Activated CD4-positive, alpha-beta T cell treated with anti-CD3 and anti-CD28 coated beads, Interleukin-2, amount 50 U/mL, for 16 hours (primary cell): ENCODE measurements around the gene C8A.

ENCODE experiments used
- DNase-seq: peaks from one replicate; pipeline ENCODE4 v3.0.0-alpha.2; 2020

The C8A gene

GRCh38 chr1:56897150-56898004 lies 42.8 kb downstream of the C8A start:
- DNase-seq = no peak

- no peak for DNase-seq
Observed at GRCh38 chr1:56898005-56898373, 43.4 kb downstream of the C8A start.

DNA sequence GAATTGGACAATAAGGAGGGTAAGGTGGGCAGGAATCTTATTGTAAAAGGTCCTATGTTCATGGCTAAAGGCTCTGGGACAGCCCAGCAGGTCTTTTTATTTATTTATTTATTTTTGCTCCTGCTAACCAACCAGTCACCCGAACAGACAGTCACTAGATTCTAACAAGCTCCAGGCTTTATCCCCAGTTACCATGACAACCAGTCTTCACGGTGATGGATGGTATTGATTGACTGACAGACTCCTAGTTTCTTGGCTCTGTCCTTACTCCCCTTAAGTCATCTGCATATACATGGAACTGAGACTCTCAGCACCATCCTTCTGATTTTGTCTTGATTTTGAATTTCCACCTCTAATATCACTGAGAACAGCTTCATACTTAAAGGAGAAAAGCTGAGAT lies 44.3 kb downstream of the C8A start:
- no peak for DNase-seq

GRCh38 chr1:56901716-56902115 lies 47.1 kb downstream of the C8A start:
- DNase-seq = no peak

GRCh38 chr1:56903778-56904177 lies 49.2 kb downstream of the C8A start:
- no peak for DNase-seq

DNA sequence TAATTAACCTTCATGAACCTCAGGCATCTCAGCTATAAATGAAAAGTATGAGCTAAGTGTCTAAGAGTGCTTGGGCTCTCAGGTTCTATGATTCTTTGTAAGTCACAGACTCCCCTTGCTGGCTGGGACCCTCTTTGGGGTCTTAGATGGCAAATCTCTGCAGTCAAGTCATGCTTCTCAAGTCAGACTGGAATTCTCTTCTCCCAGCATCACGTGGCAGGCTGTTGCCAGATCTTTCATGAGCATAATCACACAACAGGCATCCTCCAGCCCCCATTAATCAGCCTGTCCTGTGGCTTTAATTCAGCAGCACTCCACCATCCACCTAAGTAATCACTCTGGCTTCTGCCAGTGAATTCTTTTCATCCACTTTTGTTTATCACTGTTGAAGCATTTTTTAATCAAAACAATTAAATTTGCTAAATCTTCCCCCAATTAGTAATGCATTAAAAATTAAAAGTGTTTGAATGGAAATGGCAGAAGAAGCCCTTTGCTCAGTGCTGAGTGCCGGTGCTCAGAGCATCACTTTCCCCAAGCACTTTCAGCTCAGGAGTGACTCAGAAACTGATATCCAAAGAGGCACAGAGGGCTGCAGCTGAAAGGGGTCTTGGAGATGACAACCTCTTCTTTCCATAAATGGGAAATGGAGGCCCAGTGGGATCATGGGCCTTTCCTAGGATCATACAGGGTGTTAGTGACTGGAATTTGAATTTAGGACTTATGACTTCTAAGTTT lies 50.2 kb downstream of the C8A start:
- no peak for DNase-seq

DNA sequence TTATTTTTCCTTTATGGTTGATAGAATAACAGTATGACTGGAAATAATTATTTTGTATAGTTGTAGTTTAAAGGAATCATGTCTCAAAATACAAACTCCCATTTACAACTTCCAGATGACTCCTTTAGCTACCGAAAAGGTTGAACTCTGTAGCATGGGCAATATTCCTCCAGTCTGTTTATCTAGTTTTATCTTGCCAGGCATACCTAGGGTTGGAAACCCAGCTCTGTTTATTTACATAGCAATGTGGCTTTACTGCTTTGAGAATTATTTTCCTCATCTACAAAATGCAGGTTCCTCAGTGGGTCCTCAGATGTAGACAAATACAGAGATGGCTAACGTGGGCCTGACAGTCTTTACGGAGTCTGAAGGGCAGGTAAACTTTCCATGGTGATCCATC lies 51.1 kb downstream of the C8A start:
- no peak for DNase-seq

DNA sequence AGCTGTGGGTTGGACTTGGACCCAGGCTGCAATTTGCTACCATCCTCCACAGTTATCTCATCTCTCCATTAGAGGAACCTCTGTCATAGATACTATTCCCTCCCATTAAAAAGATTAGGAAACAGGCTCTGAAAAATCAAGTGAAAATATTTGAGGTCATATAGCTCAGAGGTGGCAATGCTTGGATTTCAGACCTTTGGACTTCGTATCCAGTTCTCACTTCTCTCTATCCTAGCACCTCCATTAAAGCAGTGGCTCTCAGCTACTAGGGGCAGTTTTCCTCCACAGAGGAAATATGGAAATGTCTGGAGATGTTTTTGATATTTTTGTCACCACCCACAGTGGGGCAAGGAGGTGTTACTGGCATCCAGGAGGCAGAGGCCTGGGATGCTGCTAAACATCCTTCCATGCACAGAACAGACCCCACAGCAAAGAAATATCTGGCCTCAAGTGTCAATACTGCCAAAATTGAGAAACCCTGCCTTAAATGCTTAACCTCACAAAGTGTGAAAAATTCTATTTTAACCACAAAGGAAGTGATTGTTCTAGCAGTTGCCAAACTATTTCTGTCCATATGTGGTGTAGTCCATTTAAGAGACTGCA lies 54.1 kb downstream of the C8A start:
- DNase-seq = no peak

DNA sequence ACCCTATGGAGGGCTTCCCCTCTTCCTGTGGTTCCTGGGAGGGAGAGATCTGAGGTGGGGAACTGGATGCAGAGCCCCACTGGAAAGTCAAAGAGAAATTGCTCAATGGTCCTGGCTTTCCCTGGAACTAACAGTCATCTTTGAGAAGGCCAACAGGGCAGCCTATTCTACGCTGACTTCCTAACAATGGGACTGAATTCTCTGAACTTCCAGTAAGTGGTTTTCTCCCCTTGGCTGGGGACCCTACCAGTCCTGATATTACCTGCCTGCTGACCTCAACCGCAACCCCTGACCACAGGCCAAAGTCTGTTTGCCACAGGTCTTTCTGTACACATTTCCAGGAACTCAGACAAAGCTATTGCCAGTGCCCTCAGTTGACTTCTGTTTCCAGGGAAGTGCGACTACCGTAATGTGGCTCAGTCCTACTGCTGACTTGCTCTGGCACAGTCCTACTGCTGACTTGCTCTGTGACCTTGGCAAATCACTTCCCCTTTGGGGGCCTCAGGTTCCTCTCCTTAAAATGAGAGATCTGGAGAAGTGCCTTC lies 55.9 kb downstream of the C8A start:
- peak; percentile 0 for DNase-seq

DNA sequence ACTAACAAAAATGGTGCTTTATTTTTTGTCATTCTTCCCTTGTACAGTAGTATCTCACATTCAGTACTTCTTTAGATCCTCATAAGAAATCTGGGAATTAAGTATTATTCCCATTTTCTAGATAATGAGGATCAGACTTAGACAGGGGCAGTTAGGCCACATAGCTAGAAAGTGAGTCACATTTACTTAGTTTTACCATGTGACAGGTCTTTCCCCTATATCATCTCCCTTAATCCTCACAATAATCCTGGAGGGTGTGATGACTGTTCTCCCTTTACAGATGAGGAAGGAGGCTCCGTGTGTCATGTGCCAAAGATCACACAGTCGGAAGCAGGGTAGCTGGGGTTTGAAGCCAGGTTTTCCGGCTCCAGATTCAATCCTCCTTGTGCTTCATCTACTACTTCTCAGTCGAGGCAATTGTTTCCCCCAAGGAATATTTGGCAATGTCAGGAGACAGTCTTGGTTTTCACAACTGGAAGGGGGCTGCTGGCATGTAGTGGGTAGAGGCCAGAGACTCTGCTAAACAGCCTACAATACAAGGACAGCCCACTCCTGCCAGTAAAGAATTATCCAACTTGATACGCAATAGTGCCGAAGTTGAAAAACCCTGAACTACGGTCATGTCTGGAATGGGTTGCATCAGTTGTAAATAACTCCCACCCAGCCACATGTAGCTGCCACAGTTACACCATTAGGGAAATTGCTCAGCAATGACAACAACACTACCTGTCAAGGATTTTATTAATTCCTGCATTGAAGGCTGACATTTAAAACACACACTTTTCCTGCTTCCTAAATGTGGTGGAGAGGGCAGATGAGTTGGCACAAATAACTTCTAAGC lies 56.7 kb downstream of the C8A start:
- no peak for DNase-seq

GRCh38 chr1:56912325-56912724 lies 57.7 kb downstream of the C8A start:
- DNase-seq = no peak

DNA sequence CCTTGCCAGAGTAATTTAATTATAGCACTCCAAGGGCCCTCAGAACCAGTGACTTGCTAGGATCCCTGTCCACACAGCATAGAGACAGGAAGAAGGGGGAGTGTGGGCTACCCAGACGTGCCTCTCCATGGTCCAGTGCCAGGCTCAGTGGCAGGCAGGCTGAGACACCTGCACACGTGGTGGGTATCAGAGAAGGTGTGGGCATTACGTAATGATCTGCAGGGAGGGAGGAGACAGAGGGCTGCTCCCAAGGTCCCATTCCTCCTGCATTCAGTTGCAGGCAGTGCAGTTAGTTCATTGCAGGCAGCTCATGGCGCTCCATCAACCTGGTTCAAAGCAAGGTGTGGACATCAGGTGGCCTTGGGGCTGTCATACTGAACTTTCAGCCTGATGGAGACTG lies 61.4 kb downstream of the C8A start:
- no peak for DNase-seq

DNA sequence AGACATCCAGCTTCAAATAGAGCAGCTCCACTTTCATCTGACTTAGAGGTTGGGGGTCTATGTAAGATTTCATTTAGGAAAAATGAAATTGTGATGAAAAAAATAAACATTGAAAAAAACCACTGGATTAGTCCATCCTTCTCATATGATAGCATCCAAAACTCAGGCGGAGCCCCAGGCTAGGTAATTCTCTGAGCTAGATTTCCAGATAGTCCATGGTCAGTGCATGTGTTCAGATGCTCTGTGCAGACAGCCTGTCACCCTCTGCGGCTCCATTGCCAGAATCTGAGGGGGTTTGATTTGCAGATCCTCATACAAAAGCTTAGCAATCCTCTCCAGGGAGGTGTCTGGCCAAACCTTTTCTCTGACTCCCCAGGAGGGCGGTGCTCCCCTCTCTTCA lies 62.0 kb downstream of the C8A start:
- no peak for DNase-seq

DNA sequence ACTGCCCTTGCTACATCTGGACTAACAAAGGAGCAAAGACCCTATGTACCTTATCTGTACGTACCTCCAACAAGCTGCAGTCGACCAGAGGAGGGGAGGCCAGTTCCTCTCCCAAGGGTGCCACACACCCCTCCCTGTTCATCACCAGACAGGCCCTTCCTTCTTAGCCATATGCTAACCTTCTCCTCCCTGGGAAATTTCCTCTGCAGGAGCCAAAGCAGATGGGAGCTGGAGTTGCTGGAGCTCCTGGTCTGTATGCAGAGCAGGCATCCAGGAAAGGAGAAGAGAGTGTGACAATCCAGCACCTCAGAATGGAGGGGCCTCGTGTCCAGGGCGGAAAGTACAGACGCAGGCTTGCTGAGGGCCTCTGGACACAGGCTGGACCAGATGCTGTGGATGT lies 62.8 kb downstream of the C8A start:
- no peak for DNase-seq

GRCh38 chr1:56920591-56921001 lies 66.0 kb downstream of the C8A start:
- no peak for DNase-seq

DNA sequence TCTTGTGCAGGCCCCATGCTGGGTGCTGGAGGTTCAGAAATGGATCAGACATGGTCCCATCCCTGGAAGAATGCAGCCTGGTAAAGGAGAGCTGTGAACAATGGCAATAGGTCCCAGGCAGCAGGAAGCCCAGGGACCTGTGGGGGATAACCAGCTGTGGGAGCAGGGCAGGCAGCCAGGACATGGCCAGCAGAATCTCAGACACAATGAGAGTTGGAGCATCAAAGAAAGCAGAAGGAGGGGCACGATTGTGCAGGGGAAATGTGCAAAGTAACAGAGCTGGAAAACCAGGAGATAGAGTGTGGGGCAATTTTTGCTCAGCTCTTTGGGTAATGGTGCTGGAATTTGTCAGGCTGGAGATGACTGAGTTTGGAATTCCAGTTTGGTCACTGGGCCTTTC lies 66.9 kb downstream of the C8A start:
- no peak for DNase-seq

GRCh38 chr1:56922070-56922469 lies 67.5 kb downstream of the C8A start:
- no peak for DNase-seq

DNA sequence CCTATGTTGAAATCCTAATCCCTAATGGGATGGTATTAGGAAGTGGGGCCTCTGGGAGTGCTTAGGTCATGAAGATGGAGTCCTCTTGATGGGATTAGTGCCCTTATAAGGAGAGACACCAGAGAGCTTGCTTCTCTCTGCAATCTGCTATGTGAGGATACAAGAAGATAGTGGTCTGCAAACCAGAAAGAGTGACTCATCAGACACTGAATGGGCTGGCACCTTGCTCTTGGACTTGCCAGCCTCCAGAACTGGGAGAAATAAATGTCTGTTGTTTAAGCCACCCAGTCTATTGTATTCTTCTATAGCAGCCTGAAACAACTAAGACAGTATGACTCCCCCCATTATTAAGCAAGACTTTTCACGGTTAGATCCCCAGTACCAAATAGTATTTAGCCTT lies 67.9 kb downstream of the C8A start:
- no peak for DNase-seq

- DNase-seq = no peak
Observed at GRCh38 chr1:56923201-56923600, 68.6 kb downstream of the C8A start.

- no peak for DNase-seq
Observed at GRCh38 chr1:56924116-56924515, 69.5 kb downstream of the C8A start.

GRCh38 chr1:56925193-56925592 lies 70.6 kb downstream of the C8A start:
- no peak for DNase-seq

DNA sequence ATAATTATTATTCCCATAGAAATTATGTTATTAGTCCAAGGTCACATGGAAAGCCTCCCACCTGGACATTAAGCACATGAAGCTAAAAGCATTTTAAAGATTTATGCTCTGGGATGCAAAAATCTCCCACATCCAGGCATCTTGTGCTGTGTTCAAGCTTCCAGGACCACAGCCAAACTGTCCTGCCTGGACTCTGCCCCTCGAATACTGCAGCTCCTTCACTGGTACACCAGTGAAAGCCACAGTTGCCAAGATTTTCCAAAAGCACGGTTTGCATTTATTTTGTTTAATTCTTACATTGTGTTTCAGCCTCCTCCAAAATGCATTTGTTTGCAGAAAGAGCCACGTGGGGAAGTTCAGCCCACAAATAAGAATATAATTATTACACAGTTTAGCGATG lies 72.6 kb downstream of the C8A start:
- DNase-seq = no peak

DNA sequence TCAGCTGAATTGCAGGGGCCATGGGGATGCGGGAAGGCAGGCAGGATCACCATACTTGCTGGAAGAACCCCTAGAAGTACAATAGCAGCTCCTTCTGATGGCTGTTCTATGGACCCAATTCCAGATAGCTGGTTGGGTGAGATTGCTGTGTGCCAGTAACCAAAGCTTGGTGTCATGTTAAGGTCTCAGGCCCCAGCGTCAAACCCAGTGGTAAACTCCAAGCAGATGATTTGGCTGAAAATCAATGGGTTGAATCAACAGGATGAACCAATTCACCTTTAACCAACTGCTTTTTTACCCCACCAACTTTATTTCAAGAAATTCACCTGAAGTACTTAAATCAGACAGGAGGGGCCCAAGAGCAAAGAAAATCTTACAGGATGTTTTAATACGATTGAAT lies 73.4 kb downstream of the C8A start:
- DNase-seq = no peak
